NT2/D1 (cell line): ENCODE measurements around the gene CRY1.
"Not testable (repeated sequence)": the region's sequence is repeated elsewhere in the genome, so short reads cannot be mapped to it uniquely, and the experiment has no call there.

Experiments
- DNase-seq: peaks from one replicate; pipeline ENCODE4 v3.0.0-alpha.2; 2011; ENCODE audit warnings: low read depth, low spot score
- H3K27me3 ChIP-seq: 2 replicates; pipeline ENCODE4 v1.6.0; 2011; ENCODE audit warnings: mild to moderate bottlenecking; ENCODE audit not compliant: insufficient read length, insufficient read depth
- H3K36me3 ChIP-seq: 2 replicates; pipeline ENCODE4 v1.6.1; 2011; ENCODE audit warnings: mild to moderate bottlenecking, low read length, mixed read lengths; ENCODE audit not compliant: insufficient read depth, insufficient read length
- H3K4me1 ChIP-seq: 2 replicates; pipeline ENCODE4 v1.5.1; 2011; ENCODE audit not compliant: insufficient read depth, insufficient read length
- H3K4me3 ChIP-seq: 2 replicates; pipeline ENCODE4 v1.5.1; 2011; ENCODE audit warnings: low read depth; ENCODE audit not compliant: insufficient read length
- H3K9ac ChIP-seq: 2 replicates; pipeline ENCODE4 v1.6.0; 2011; ENCODE audit warnings: low read depth; ENCODE audit not compliant: insufficient read length
- H3K9me3 ChIP-seq: 2 replicates; pipeline ENCODE4 v1.5.1; 2011; ENCODE audit warnings: mild to moderate bottlenecking, low read length; ENCODE audit not compliant: insufficient read depth
- SUZ12 ChIP-seq: IDR thresholded peaks from 2 replicates; pipeline ENCODE4 v1.6.1; 2011; ENCODE audit not compliant: insufficient read length, insufficient read depth; ENCODE audit errors: extremely low read depth
- YY1 ChIP-seq: IDR thresholded peaks from 2 replicates; pipeline ENCODE4 v1.6.1; 2011; ENCODE audit not compliant: insufficient read length, insufficient read depth
- ZNF274 ChIP-seq: IDR thresholded peaks from 2 replicates; pipeline ENCODE4 v1.6.1; 2011; ENCODE audit warnings: mild to moderate bottlenecking, low read depth, low read length

Gene CRY1

GRCh38 chr12:107032266-107032665 lies 61.1 kb downstream of the CRY1 start:
- H3K9ac ChIP-seq, result no peak overlapping the region
- no peak overlapping the region for H3K4me3 ChIP-seq
- no peak for DNase-seq
- no peaks in the 10 kb centered on the region for H3K27me3 ChIP-seq
- H3K36me3 ChIP-seq, result no peaks in the 10 kb centered on the region
- no peaks in the 10 kb centered on the region for H3K9me3 ChIP-seq
- TF ChIP-seq YY1, result no peak
- no peak for TF ChIP-seq ZNF274
- no peak for TF ChIP-seq SUZ12
- H3K4me1 ChIP-seq, result no peaks in the 10 kb centered on the region

GRCh38 chr12:107031061-107031460 lies 62.3 kb downstream of the CRY1 start:
- Histone ChIP-seq H3K9ac (no peak overlapping the region), H3K9me3 (no peaks in the 10 kb centered on the region), H3K36me3 (no peaks in the 10 kb centered on the region), H3K27me3 (no peaks in the 10 kb centered on the region), H3K4me1 (no peaks in the 10 kb centered on the region), H3K4me3 (no peak overlapping the region)
- DNase-seq, result no peak
- TF ChIP-seq ZNF274 (no peak), YY1 (no peak), SUZ12 (no peak)

- no peak overlapping the region for H3K4me3 ChIP-seq
- TF ChIP-seq YY1 (no peak), SUZ12 (no peak), ZNF274 (no peak)
- H3K9me3 ChIP-seq, result no peaks in the 10 kb centered on the region
- no peak for DNase-seq
- no peaks in the 10 kb centered on the region for H3K4me1 ChIP-seq
- no peaks in the 10 kb centered on the region for H3K36me3 ChIP-seq
- no peaks in the 10 kb centered on the region for H3K27me3 ChIP-seq
- H3K9ac ChIP-seq, result no peak overlapping the region
Observed at GRCh38 chr12:107029081-107029480, 64.3 kb downstream of the CRY1 start.

- no peaks in the 10 kb centered on the region for H3K9me3 ChIP-seq
Observed at GRCh38 chr12:107027636-107028053, 65.7 kb downstream of the CRY1 start.

DNA sequence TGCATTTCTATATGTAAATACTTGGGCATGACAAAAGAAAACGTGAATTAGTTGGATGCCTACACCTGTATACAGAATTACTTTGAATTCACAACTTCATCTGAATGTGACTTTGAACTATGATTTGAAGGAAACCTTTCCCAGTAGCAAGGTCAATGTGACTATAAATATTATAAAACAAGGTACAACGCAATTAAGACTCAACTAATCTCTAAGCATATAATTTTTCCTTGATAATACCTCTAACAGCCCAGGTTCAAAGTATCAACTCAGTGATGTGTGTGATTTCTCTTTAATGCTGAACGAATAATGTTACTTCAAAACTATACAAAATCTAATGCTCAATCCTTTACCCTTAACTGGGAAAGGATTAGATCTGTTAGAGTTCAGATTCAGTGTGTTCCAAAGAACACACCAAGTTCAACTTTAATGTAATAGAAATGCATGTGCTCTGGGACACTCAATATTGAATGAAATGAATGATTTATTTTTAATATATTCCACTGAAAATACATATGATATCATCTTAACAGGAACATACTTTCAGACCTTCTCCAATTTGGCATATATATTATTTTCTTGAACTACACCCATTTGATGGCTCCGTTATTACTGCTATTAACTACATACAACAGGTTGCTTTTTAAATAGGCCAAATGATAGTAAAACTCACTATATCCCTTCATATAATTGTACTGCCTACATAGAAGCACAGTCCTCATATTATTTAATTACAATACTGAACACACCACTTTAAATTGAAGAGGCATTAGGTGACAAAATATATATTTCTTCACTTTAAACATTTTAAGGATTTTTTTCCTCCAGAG lies 66.3 kb downstream of the CRY1 start:
- Histone ChIP-seq H3K9ac (no peak overlapping the region), H3K4me1 (no peaks in the 10 kb centered on the region), H3K4me3 (no peak overlapping the region)

More at GRCh38 chr12:107027636-107028053, 65.7 kb downstream of the CRY1 start:
- H3K36me3 ChIP-seq, result no peaks in the 10 kb centered on the region
- TF ChIP-seq YY1 (no peak), ZNF274 (no peak), SUZ12 (no peak)
- no peak overlapping the region for H3K9ac ChIP-seq
- no peak for DNase-seq
- H3K27me3 ChIP-seq, result no peaks in the 10 kb centered on the region
- H3K4me3 ChIP-seq, result no peak overlapping the region
- no peaks in the 10 kb centered on the region for H3K4me1 ChIP-seq

DNA sequence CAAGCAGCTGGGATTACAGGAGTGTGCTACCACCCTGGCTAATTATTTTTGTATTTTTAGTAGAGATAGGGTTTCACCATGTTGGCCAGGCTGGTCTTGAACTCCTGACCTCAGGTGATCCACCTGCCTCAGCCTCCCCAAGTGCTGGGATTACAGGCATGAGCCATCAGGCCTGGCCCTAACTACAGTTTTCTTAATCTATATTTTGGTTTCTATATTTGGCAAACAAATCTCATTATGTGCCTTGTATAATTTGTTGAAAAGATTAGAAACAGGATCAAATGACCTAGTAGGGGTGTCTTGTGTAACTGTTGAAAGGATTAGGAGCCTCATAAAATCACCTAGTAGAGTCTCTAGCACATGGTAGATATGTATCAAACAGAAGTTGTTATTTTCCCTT lies 67.0 kb downstream of the CRY1 start:
- not testable (repeated sequence) for H3K27me3 ChIP-seq, DNase-seq, H3K4me1 ChIP-seq, H3K36me3 ChIP-seq, H3K9ac ChIP-seq, H3K4me3 ChIP-seq, H3K9me3 ChIP-seq

More for the DNA sequence above, 66.3 kb downstream of the CRY1 start:
- DNase-seq, result no peak
- Histone ChIP-seq H3K36me3 (no peaks in the 10 kb centered on the region), H3K27me3 (no peaks in the 10 kb centered on the region), H3K9me3 (no peaks in the 10 kb centered on the region)
- no peak for TF ChIP-seq YY1
- TF ChIP-seq SUZ12, result no peak
- TF ChIP-seq ZNF274, result no peak

GRCh38 chr12:107025671-107026070 lies 67.7 kb downstream of the CRY1 start:
- Histone ChIP-seq H3K4me1 (no peaks in the 10 kb centered on the region), H3K36me3 (no peaks in the 10 kb centered on the region), H3K27me3 (no peaks in the 10 kb centered on the region), H3K4me3 (no peak overlapping the region), H3K9ac (no peak overlapping the region), H3K9me3 (no peaks in the 10 kb centered on the region)
- DNase-seq, result no peak
- TF ChIP-seq ZNF274 (no peak), YY1 (no peak), SUZ12 (no peak)

DNA sequence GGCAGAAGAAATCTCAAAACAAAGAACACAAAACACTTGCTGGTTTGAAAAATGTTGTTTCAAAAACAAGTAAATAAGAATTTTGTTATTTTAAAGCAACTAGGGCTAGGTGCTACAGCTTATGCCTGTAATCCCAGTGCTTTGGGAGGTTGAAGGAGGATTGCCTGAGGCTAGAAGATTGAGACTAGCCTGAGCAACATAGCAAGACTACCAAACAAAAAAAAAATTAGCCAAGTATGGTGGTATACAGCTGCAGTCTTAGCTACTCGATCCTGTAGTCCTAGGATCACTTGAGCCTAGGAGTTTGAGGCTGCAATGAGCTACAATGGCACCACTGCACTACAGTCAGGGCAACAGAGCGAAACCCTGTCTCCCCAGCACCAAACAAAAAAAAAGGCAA lies 73.8 kb downstream of the CRY1 start:
- Histone ChIP-seq H3K9me3 (no peaks in the 10 kb centered on the region), H3K36me3 (peaks cover 2% of the 10 kb centered on the region), H3K27me3 (no peaks in the 10 kb centered on the region), H3K9ac (no peak overlapping the region), H3K4me3 (no peak overlapping the region), H3K4me1 (no peaks in the 10 kb centered on the region)
- DNase-seq, result no peak
- TF ChIP-seq SUZ12, result no peak
